Neural progenitor cell (in vitro differentiated cells): ENCODE results near the gene KDF1. TPM values are rescaled to one million over a fixed set of nuclear protein-coding genes. Genes with fewer than 3 reads are reported as not detected.

Source experiments
- DNase-seq: peaks from one replicate; pipeline ENCODE4 v3.0.0-alpha.2; 2016; ENCODE audit warnings: low spot score
- H2AFZ ChIP-seq: fragments of 200-600 bp; sonication (generic); replicated peaks from 2 replicates; pipeline ENCODE4 v1.6.1; 2016; ENCODE audit warnings: antibody characterized with exemption
- H3F3A ChIP-seq: fragments of 200-600 bp; sonication (generic); 2 replicates; pipeline ENCODE4 v1.6.1; 2016; ENCODE audit warnings: antibody characterized with exemption, low read depth
- H3K27ac ChIP-seq: fragments of 200-600 bp; sonication (generic); 2 replicates; pipeline ENCODE4 v1.5.1; 2016; ENCODE audit warnings: mild to moderate bottlenecking
- H3K27me3 ChIP-seq: fragments of 200-600 bp; sonication (generic); 2 replicates; pipeline ENCODE4 v1.6.1; 2016; ENCODE audit warnings: mild to moderate bottlenecking, moderate library complexity
- H3K36me3 ChIP-seq: fragments of 200-600 bp; sonication (generic); 2 replicates; pipeline ENCODE4 v1.5.1; 2016
- H3K4me1 ChIP-seq: fragments of 200-600 bp; sonication (generic); 2 replicates; pipeline ENCODE4 v1.6.1; 2016; ENCODE audit warnings: mixed run types
- H3K4me2 ChIP-seq: fragments of 200-600 bp; sonication (generic); 2 replicates; pipeline ENCODE4 v1.6.1; 2016
- H3K4me3 ChIP-seq: fragments of 200-600 bp; sonication (generic); 2 replicates; pipeline ENCODE4 v1.5.1; 2016
- H3K79me2 ChIP-seq: fragments of 200-600 bp; sonication (generic); 2 replicates; pipeline ENCODE4 v1.6.1; 2016; ENCODE audit warnings: low read depth
- H3K9ac ChIP-seq: fragments of 200-600 bp; sonication (generic); 2 replicates; pipeline ENCODE4 v1.6.1; 2016
- H3K9me3 ChIP-seq: fragments of 200-600 bp; sonication (generic); 2 replicates; pipeline ENCODE4 v1.5.1; 2016; ENCODE audit warnings: low read depth
- H4K20me1 ChIP-seq: fragments of 200-600 bp; sonication (generic); 2 replicates; pipeline ENCODE4 v1.6.1; 2016; ENCODE audit warnings: low read depth
- H3K27ac Mint-ChIP-seq: 3 replicates; pipeline ENCODE4 v1.8.0; 2021; ENCODE audit warnings: mixed read lengths
- H3K27me3 Mint-ChIP-seq: 2 replicates; pipeline ENCODE4 v1.8.0; 2022; ENCODE audit warnings: low read depth, mild to moderate bottlenecking, inconsistent platforms, moderate library complexity, mixed read lengths; ENCODE audit not compliant: insufficient read depth
- H3K36me3 Mint-ChIP-seq: 3 replicates; pipeline ENCODE4 v1.8.0; 2021; ENCODE audit warnings: mixed read lengths
- H3K4me1 Mint-ChIP-seq: 3 replicates; pipeline ENCODE4 v1.8.0; 2021; ENCODE audit warnings: mixed read lengths
- H3K4me3 Mint-ChIP-seq: 3 replicates; pipeline ENCODE4 v1.8.0; 2021; ENCODE audit warnings: mild to moderate bottlenecking, moderate library complexity, mixed read lengths
- H3K9me3 Mint-ChIP-seq: 3 replicates; pipeline ENCODE4 v1.8.0; 2020; ENCODE audit warnings: mixed read lengths
- EZH2 ChIP-seq: fragments of 200-600 bp; sonication (generic); IDR thresholded peaks from 2 replicates; pipeline ENCODE4 v1.6.1; 2017; ENCODE audit warnings: antibody characterized with exemption, mild to moderate bottlenecking, moderate library complexity
- EZH2phosphoT487 ChIP-seq: fragments of 200-600 bp; sonication (generic); IDR thresholded peaks from 2 replicates; pipeline ENCODE4 v1.6.1; 2017; ENCODE audit warnings: antibody characterized with exemption
- total RNA-seq: library from RNA; depleted of rRNA; stranded (reverse); fragments of >200 nt; gene quantifications from 2 replicates; pipeline ENCODE4 v1.2.3, GENCODE V29; 2015; ENCODE audit warnings: low replicate concordance
- TF ChIP-seq, protein P1 (sequence below): fragments of 200-600 bp; sonication (generic); IDR thresholded peaks from 2 replicates; pipeline ENCODE4 v1.5.1; 2017; ENCODE audit warnings: antibody characterized with exemption, mild to moderate bottlenecking

Gene KDF1
- total RNA-seq, 1 donor from 2014 or later, result not detected

DNA sequence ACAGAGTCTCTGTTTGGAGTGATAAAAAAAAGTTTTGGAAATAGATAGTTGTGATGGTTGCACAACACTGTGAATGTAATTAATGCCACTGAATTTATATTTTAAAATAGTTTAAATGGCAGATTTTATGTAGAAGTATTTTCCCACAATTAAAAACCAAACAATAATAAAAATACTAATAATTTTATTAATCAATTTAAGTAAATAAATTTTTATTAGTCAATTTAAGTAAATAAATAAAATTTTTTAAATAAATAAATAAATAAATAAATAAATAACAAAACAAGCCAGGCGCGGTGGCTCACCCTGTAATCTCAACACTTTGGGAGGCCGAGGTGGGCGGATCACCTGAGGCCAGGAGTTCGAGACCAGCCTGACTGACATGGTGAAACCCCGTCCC lies 4.9 kb upstream of the KDF1 start:
- no peak for DNase-seq

DNA sequence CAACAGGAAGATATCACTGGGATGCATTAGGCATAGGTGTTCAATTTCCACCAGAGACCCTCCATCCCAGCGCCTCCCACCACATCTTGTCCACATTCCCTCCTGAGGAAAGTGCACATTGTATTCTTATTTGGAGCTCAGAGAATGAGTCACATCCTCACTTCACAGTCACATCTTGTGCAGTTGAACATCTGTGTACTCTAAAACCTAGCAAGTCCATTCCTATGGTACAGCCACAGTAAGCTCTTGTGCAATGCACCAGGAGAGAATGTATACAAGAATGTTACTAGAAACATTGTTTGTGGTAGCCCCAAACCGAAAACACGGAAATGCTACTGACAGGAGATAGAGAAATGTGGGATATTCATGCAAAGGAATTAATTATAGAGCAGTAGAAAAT lies 1.6 kb upstream of the KDF1 start:
- Mint-ChIP-seq H3K9me3 (peaks cover 3% of the 10 kb centered on the region), H3K27me3 (peaks cover 52% of the 10 kb centered on the region), H3K4me1 (peaks cover 4% of the 10 kb centered on the region), H3K27ac (no peak overlapping the region), H3K36me3 (no peaks in the 10 kb centered on the region), H3K4me3 (no peak overlapping the region)
- no peaks in the 10 kb centered on the region for H3K4me1 ChIP-seq
- no peaks in the 10 kb centered on the region for H4K20me1 ChIP-seq
- H3K9ac ChIP-seq, result no peak overlapping the region
- H3K36me3 ChIP-seq, result no peaks in the 10 kb centered on the region
- H3K79me2 ChIP-seq, result no peaks in the 10 kb centered on the region
- DNase-seq, result no peak
- H3K9me3 ChIP-seq, result no peaks in the 10 kb centered on the region
- H2AFZ ChIP-seq, result no peak overlapping the region
- peaks cover 46% of the 10 kb centered on the region for H3K27me3 ChIP-seq
- no peak overlapping the region for H3K27ac ChIP-seq
- H3K4me2 ChIP-seq, result no peak overlapping the region
- TF ChIP-seq EZH2 (no peak), EZH2phosphoT487 (no peak)
- TF ChIP-seq, protein P1, sequence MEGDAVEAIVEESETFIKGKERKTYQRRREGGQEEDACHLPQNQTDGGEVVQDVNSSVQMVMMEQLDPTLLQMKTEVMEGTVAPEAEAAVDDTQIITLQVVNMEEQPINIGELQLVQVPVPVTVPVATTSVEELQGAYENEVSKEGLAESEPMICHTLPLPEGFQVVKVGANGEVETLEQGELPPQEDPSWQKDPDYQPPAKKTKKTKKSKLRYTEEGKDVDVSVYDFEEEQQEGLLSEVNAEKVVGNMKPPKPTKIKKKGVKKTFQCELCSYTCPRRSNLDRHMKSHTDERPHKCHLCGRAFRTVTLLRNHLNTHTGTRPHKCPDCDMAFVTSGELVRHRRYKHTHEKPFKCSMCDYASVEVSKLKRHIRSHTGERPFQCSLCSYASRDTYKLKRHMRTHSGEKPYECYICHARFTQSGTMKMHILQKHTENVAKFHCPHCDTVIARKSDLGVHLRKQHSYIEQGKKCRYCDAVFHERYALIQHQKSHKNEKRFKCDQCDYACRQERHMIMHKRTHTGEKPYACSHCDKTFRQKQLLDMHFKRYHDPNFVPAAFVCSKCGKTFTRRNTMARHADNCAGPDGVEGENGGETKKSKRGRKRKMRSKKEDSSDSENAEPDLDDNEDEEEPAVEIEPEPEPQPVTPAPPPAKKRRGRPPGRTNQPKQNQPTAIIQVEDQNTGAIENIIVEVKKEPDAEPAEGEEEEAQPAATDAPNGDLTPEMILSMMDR, result no peak
- peaks cover 15% of the 10 kb centered on the region for H3F3A ChIP-seq
- H3K4me3 ChIP-seq, result no peak overlapping the region

More for the DNA sequence above, 4.9 kb upstream of the KDF1 start:
- Histone ChIP-seq H4K20me1 (no peaks in the 10 kb centered on the region), H3K79me2 (no peaks in the 10 kb centered on the region), H3K4me1 (no peaks in the 10 kb centered on the region), H3K27me3 (peaks cover 23% of the 10 kb centered on the region), H3K4me3 (no peak overlapping the region), H3K36me3 (no peaks in the 10 kb centered on the region), H3K9me3 (no peaks in the 10 kb centered on the region), H3K27ac (no peak overlapping the region), H3F3A (peaks cover 14% of the 10 kb centered on the region), H2AFZ (no peak overlapping the region), H3K4me2 (no peak overlapping the region), H3K9ac (no peak overlapping the region)
- no peaks in the 10 kb centered on the region for H3K36me3 Mint-ChIP-seq
- peaks cover 4% of the 10 kb centered on the region for H3K4me1 Mint-ChIP-seq
- no peak overlapping the region for H3K27ac Mint-ChIP-seq
- peaks cover 37% of the 10 kb centered on the region for H3K27me3 Mint-ChIP-seq
- peaks cover 3% of the 10 kb centered on the region for H3K9me3 Mint-ChIP-seq
- H3K4me3 Mint-ChIP-seq, result no peak overlapping the region
- TF ChIP-seq EZH2, result no peak
- TF ChIP-seq, protein P1, result no peak
- no peak for TF ChIP-seq EZH2phosphoT487

DNA sequence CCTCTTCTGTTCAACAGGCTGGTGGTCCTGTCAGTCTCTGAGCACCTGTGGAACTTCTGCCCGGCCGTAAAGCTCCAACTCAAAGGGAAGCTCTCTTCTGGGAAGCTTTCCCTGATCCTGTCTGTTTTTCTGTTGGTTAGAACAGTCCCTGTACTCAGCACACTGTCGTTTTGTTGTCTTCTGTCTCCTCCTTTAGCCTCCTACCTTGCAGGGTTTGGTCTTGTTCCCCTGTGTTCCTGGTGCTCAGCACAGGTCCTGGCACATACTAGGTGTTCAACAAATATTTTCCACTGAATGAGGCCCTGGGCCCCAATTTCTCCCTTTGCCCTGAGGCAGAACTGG lies 328 bp upstream of the KDF1 start:
- no peak overlapping the region for H3K27ac Mint-ChIP-seq
- H3K4me1 Mint-ChIP-seq, result peaks cover 4% of the 10 kb centered on the region
- H3K36me3 ChIP-seq, result no peaks in the 10 kb centered on the region
- H3K27me3 ChIP-seq, result peaks cover 46% of the 10 kb centered on the region
- H4K20me1 ChIP-seq, result no peaks in the 10 kb centered on the region
- no peak overlapping the region for H3K27ac ChIP-seq
- no peak for DNase-seq
- H3K4me1 ChIP-seq, result no peaks in the 10 kb centered on the region
- no peaks in the 10 kb centered on the region for H3K79me2 ChIP-seq
- peak overlapping the region; percentile 88 for H3K4me3 ChIP-seq
- peaks cover 3% of the 10 kb centered on the region for H3K9me3 Mint-ChIP-seq
- TF ChIP-seq, protein P1, result no peak
- no peak for TF ChIP-seq EZH2phosphoT487
- no peak for TF ChIP-seq EZH2
- H3K4me2 ChIP-seq, result peak overlapping the region; percentile 95
- peaks cover 57% of the 10 kb centered on the region for H3K27me3 Mint-ChIP-seq
- H3F3A ChIP-seq, result peaks cover 15% of the 10 kb centered on the region
- H3K9me3 ChIP-seq, result no peaks in the 10 kb centered on the region
- no peak overlapping the region for H3K9ac ChIP-seq
- H3K4me3 Mint-ChIP-seq, result peak overlapping the region; percentile 71
- H2AFZ ChIP-seq, result peak overlapping the region; percentile 89
- H3K36me3 Mint-ChIP-seq, result no peaks in the 10 kb centered on the region
